HG02852 (cell line): ENCODE data around the gene LSP1.
"Not testable (repeated sequence)": the region's sequence is repeated elsewhere in the genome, so short reads cannot be mapped to it uniquely, and the experiment has no call there.

Experiments
- ATAC-seq: cut with Tn5 transposase; IDR thresholded peaks from one replicate; pipeline ENCODE4 v1.9.1; 2021; ENCODE audit warnings: mild to moderate bottlenecking, moderate library complexity; ENCODE audit not compliant: unreplicated experiment

The LSP1 gene

DNA sequence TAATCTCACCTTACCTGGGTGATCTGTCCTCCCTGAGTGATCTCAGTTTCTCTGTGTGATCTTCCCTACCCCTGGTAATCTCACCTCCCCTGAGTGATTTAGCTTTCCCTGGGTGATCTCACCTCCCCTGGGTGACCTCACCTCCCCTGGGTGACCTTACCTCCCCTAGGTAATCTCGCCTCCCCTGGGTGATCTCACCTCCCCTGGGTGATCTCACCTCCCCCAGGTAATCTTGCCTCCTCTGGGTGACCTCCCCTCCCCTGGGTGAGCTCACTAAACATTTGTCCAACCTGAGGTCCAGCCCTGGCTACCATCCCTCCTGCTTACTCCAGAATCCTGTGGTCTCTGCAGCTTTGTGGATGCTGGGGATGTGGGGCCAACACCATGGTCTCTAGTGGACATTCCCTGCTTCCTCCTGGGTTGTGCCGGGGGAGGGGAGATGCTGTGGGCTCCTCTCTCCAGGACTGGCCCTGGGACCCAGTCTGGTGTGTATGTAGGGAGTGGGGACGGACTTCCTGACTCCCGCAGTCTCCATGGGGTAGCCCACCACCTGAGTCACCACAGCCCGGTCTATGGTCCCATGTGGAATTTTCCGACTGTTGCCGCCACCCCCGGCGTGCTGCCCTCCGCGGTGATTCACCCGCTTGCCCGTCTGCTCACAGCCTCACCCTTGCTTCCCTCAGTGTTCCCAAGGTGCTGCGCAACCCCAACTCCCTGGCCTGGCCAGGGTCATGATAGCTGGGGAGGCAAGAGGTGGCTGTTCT is 9.9 kb downstream of the LSP1 start:
- ATAC-seq: no peak

DNA sequence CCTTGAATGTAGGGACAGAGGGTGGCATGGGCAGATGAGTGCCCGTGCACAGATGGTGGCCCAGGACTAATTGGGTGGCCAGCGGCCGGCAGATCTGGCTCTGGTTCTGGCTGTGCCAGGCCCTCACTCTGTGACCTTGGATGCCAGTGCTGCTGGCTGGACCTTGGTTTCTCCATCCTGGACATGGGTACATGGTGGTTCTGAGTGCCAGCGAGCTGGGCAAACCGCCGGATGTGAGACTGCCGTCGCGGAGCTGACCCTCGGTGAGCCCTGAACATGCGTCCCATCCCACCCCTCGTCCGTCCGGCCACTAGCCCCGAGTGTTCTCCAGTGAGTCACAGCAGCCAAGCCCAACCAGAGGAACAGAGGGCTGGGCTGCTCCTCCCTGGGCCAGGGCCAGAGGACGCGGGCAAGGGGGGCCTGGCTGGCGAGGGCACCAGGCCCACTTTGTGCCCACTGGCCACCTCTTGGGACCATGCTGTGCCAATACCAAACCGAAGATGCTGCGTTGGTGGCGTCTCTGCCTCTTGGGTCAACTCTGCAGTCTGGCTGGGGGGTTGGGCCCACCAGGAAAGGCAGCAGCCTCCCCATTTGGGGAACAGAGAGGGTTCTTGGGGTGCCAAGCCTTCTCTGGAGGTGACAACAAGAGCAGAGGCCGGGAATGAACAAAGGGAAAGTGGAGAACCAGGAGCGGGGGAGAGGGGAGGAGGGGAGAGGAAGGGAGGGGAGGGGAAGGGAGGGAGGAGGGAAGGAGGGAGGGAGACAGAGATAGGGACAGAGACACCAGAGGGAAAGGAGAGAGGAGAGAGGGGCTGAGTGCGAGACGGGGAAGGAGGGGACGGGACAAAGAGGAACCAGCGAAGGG is 10.7 kb downstream of the LSP1 start:
- ATAC-seq: no peak

DNA sequence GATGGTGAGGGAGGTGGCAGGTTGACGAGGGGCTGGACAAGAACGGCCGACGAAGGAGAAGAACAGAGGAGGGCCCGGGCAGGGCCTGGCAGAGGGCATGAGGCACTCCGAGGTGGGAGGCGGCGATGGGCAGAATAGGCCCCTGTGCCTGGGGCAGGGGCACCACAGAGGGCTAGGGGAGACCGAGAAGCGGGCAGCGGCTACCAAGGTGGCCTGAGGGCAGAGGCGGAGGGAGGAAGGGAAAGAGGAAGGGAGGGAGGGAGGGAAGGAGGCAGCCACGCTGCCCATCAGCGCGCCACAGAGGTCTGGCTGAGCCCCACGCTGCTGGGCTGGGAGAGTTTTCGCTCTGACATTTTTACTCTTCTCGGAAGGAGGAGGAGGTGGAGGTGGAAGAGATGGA is 11.3 kb downstream of the LSP1 start:
- no peak for ATAC-seq

DNA sequence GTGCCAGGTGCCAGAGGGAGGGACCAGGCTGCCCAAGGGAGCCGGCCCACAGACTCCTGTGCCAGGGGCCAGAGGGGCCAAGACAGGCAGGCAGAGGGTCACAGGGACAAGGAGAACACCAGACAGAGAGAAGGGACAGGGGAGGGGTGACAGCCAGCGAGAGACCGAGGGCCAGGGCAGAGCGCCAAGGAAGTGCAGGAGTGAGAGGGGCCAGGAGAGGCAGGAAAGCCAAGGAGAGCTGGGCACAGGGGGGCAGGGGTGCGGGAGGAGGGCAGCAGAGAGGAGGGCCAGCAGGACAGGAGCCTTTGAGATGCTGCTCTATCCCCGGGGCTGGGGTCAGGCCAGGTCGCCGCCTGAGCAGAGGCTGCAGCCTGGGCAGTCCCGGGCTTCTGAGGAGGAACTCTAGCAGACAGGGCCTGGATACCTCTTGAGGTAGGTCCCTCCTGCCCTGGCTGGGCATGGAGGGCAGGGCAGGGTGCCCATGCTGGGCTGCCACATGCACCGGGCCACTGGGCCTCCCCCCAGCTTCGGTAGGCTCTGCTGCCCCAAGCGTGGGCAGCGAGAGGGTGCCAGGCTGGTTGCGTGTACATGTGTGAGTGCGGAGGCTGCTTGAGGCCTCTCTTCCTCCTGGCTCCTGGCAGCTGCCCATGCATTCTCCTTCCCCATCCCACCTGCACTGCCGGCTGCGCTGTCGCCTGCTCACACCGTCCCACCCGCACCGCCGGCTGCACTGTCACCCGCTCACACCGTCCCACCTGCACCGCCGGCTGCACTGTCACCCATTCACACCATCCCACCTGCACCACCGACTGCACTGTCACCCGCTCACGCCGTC is 12.2 kb downstream of the LSP1 start:
- ATAC-seq: no peak

DNA sequence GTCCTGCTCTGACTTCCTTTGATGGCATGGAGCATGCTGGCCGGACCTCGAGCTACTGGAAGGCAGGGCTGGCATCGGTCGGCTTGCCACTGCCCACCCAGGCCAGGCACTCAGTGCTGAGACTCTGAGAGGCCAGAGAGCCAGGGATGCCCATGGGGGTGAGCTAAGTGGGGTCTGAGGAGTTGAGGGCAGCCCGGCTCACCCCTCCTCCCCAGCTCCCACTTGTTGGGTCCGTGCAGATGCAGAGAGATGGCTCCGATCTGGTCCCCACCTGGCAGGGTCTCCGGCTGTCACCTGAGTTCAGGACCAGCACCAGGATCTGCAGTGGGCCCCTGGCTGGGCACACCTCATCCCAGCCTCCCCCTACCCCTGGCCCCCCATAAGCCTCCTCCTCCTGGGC is 13.3 kb downstream of the LSP1 start:
- no peak for ATAC-seq

DNA sequence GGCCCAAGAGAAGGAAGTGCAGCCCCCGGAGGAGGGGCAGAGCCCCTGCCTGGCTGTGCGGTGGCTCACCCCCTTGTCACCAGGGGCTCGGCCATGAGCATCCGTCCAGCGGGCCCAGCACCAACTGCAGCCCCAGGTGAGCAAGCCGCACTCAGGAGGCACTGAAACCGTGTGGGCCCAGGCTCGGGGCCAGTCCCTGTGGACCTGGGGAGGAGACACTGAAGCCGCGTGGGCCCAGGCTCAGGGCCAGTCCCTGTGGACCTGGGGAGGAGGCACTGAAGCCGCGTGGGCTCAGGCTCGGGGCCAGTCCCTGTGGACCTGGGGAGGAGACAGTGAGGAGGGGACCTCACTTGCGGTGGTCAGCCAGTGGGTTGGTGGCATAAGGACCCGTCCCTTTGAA is 13.9 kb downstream of the LSP1 start:
- ATAC-seq: no peak

DNA sequence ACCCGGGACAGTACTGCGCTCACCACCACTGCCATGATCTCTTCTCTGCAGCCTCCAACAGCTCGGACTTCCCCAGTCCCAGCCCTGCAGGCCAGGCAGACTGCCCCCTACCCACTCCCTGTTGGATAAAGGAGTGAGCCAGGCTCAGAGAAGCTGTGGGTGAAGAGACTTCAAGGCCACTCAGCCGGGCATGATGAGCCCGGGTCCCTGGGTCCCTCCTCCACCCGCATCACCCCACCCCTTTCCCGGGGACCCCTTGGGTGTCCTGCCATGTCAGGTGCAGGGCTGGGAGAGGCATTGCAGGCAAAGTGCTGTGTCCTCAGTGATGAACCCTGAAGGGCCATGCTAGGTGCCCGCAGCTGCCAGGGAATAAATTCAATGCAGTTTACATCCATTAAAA is 14.5 kb downstream of the LSP1 start:
- ATAC-seq: no peak

DNA sequence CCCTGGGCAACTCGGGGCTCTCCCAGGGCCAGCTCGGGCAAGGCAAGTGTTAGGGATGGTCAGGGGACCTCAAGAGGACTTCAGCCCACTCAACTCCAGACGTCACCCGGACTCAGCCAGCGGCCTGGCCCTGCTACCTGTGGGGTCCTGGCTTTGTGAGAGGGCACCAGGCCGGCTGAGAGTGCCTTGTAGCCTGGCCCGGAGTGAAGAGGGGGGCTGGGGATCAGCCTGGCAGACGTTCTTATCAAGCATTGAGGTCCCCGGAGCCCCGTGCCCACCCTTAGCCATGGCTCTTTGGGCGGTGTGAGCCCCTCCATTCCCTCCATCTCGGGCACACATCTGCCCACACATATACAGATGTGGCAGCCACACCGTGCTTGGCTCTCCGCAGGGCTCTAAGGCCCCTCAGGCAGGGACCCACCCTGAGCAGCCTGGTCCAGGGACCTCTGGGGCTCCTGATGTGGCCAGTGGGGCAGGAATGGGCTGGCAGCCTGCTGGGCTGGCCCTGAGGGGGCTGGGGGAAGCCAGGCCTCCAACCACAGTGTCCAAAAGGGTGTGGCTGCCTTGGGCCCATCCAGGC is 15.3 kb downstream of the LSP1 start:
- no peak for ATAC-seq

DNA sequence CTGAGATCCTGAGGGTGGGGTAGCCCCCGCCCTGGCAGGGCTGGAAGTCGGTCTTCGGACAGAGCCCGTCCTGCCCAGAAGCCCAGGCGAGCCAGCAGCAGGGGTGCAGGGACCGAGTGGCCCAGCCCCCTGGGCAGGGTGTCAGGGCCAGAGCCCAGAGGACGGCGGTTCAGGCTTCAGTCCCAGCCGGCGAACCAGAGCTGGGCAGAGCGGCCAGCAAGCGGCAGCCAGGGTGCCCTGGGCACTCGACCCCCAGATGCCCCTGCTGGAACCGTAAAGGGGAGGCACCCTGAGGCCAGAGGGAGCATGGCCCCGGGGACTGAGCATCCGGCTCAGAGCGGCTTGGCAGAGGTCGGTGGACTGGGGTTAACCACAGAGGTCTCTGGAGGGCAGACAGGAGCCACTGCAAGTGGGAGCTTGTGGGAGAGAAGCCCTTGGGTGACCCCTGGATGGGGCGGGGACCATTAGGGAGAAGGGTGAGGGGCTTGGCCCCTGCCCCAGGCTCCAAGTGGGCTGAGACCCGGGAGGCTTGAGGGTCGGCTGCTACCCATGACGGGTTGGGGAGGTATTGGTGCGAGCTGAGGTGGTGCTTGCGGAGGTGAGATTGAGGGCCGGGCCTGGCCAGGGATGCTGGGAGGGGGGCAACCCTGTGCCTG is 15.9 kb downstream of the LSP1 start:
- ATAC-seq: no peak

DNA sequence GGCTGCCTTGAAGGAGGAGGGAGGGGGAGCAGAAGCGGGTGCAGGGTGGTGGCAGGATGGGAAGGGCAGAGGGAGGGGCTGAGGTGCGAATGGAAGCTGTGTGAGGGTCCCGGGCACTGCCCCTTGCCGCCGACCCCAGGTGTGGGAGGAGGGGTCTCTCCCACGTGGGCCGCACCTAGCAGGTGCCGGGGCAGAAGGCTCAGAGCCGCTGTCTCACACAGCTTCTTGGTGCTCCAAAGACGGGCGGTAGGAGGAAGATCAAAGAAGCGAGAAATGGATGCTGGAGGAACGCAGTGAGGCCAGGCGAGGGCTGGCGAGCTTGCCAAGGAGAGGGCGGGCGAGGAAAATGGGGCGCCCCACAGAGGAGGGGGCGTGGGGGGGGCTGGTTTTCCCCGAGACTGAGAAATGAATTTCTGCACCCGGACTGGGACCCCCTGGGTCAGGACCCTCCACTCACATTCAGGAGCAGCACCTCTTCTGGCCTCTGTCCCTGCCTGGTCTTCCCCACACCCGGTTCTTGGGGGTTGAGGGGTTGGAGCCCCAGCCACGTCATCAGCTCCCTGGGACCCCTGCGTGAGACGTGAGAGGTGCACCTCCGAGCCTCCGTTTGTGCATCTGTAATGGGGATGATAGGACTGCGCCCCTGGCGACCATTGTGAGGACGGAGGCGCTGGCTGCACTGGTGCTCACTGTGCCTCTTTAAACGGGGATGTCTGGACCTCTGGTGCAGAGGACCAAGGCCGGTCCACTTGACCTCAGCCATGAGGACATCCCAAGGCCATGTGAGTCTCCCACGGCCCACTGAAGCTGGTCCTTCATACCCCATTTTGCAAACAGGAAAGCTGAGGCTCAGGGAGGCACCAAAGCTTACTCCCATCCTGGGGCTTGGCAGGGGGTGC is 16.8 kb downstream of the LSP1 start:
- no peak for ATAC-seq

DNA sequence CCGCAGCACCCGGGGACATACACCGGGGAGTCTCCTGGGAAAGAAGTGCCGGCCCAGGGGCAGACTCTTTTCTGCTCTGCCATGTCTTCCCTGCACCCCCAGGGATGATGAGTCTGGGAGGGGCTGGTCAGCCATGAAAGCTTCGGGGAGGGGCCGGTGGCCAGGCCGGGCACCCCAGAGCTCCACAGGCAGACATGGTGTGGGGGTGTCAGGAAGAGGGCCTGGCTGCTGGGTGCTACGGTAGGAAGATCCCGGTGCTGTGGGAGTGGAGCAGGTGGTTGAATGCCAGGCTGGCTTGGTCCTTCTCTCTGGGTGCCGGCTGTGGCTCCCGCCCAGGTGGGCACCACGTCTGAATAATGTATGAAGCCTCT is 17.4 kb downstream of the LSP1 start:
- no peak for ATAC-seq

DNA sequence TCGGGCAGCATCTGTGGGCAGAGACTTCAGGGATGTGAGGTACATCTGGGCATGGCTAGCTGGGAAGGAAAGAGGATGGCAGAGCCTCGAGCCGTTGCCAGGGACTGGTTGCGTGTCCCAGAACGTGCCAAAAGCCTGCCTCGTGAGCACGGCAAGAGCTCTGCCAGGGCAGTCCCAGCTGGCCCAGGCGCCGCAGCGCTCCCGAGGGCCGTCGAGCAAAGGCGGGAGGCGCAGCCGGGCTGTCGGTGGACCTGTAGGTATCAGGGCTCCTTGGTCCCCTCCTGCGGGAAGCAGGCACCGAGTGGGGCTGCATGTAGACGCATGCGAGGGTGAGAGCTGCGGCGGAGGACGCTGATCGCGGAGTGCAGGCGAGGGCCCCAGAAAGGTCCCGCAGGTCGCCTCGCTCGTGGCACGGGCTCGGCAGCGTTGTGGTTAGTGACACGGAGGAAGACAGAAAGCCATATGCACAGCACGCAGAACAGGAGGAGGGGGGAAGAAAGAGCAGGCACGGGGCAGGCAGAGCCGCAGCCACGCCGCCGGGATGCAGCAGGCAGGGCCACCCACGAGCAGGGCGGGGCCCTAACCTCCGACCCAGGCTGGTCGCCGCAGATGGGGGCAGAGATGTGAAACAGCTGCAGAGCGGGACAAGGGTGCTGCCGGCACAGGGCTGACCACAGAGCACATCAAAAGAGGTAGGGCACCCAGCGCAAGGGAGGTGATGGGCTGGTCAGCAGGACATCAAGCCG is 18.0 kb downstream of the LSP1 start:
- no peak for ATAC-seq

DNA sequence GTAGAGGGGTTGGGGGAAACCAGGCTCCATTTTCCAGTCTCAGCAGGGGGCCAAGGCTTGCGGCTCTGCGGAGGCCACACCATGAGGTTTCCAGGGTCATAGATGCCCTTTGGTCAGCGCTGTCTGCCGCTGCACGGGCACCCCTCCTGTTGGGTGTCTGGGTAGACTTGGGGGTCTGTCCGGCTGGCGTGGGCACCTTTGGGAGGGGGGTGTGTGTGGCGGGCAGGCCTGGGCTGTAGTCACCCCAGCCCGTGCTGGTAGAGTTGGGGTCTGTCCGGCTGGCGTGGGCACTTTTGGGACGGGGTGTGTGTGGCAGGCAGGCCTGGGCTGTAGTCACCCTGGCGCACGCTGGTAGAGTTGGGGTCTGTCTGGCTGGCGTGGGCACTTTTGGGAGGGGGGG is 18.6 kb downstream of the LSP1 start:
- no peak for ATAC-seq

DNA sequence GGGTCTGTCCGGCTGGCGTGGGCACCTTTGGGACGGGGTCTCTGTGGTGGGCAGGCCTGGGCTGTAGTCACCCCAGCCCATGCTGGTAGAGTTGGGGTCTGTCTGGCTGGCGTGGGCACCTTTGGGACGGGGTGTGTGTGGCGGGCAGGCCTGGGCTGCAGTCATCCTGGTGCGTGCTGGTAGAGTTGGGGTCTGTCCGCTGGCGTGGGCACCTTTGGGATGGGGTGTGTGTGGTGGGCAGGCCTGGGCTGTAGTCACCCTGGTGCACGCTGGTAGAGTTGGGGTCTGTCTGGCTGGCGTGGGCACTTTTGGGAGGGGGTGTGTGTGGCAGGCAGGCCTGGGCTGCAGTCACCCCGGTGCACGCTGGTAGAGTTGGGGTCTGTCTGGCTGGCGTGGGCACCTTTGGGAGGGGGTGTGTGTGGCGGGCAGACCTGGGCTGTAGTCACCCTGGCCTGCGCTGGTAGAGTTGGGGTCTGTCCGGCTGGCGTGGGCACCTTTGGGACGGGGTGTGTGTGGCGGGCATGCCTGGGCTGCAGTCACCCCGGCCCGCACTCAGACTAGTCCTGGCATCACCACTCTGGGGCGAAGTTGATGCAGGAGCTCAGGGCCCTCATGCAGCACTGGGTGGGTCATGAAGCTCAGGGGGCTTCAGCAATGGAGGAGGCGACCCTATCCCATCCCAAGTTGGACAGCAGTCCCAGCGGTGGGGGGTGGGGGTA is 19.5 kb downstream of the LSP1 start:
- ATAC-seq: no peak

DNA sequence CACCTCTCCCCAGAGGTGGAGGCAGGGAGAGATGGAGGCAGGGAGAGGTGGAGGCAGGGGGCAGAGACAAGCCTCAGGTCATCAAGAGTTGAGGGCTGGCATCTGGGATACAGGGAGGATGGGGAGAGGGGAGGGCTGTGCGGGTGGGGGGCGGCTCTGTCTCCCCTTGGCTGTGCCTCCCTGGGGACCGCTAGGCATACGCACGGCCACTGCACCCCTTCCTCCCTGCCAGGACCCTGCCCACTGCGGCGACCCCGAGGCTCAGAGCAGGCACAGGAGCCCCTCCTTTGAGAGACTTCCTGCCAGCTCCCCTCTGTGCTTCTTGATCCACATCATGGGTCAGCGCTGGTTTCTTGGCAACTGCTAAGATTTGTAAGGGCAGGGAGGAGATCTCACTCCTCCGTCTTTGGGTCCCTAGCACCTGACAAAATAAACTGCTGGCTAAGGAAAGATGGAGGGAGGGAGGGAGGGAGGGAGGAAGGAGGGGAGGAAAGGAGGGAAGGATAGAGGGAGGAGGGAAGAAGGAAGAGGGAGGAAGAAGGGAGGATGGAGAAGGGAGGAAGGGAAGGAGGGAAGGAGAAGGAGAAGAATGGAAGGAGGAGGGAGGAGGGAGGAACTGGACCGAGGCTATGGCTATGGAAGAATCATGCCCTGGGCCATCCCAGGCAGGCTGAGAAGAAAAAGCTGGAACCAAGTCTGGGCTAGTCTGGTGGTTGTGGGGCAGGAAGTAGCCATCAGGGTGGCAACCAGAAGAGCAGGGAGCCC is 20.3 kb downstream of the LSP1 start:
- ATAC-seq: no peak

DNA sequence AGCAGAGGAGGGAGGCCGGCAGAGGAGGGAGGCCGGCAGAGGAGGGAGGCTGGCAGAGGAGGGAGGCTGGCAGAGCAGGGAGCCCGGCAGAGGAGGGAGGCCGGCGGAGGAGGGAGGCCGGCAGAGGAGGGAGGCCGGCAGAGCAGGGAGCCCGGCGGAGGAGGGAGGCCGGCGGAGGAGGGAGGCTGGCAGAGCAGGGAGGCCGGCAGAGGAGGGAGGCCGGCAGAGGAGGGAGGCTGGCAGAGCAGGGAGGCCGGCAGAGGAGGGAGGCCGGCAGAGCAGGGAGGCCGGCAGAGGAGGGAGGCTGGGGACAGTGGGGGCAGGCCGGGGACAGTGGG is 20.9 kb downstream of the LSP1 start:
- ATAC-seq: not testable (repeated sequence)

DNA sequence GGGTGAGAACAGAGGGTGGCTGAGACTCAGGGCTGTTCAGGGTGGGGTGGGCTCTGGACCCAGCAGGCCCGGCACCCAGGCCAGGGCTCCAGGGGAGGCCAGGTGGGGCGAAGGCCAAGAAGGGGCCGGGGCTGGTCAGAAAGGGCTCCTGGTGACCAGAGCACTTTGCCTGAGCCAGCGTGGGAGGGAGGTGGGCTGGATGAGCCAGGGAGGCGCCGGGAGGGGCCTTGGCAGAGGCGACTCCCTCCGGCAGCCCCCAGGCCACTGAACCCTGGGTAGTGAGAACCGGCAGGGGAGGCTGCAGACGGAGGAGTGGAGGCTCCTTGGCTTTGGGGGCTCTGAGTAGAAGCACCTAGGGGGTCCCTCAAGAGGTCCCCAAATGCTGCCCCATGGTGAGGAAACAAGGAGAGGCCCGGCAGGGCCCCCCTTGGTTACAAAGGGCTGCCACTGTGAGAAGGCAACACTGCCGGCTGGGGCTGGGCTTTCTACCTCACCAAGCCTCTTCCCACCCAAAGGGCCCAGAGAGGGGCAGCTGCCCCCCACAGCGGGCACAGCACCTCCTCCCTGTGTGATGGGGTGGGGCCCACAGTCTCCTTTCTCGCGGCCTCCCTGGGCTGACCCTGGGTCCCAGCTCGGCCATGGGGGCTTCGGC is 21.7 kb downstream of the LSP1 start:
- ATAC-seq: not testable (repeated sequence)
